ENCODE results near the gene STAG1. TPM values are rescaled to one million over a fixed set of nuclear protein-coding genes. Genes with fewer than 3 reads are reported as not detected.

The STAG1 gene
- total and polyA plus RNA-seq, 2 of the 13 experiments (the other 11 are each of a cell fraction or from before 2014, with no cell fraction given), result 6.2 to 25.9 TPM

DNA sequence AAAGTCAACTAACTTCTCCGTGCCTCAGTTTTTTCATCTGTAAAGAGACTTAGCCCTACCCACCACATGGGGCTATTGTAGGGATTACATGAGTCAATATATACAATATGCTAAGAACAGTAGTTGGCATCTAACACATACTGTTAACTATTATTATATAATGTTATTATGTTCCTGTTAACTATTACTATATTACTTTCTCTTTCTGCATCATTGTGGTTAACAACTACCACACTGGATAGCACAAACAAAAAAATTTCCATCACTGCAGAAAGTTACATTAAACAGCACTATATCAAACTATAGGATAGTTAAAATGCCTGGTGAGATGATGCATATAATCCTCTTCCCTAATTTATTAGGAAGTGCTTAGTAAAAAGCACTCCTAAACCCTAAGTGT, 23.7 kb downstream of the STAG1 start:
- no peak overlapping the region for H2AFZ ChIP-seq (ENCODE audit: low read length)
- no peaks in the 10 kb centered on the region for H3K36me3 ChIP-seq (replicated peaks in 1 of 2; ENCODE audit: control insufficient read depth in 1 of 2, insufficient read depth in 2 of 2, low read length in 2 of 2)
- H3K4me3 ChIP-seq (replicated peaks in 1 of 3; ENCODE audit: insufficient read depth in 1 of 3, low read depth in 2 of 3, low read length in 3 of 3), result no peak overlapping the region
- CTCF ChIA-PET (ENCODE audit: low intra/inter-chr PET ratio, low total read pairs), result no interaction called here
- no peaks in the 10 kb centered on the region for H3K27me3 ChIP-seq (ENCODE audit: control insufficient read depth in 1 of 2, insufficient read depth in 2 of 2, low read length in 2 of 2)
- H3K27ac ChIP-seq (ENCODE audit: extremely low read length, insufficient read depth, low read length), result no peak overlapping the region
- H3K9ac ChIP-seq (ENCODE audit: insufficient read depth, low read depth, low read length), result no peak overlapping the region
- BruUV-seq (replicated peaks), result no TSS peak
- H3K9me3 ChIP-seq (ENCODE audit: low read length), result no peaks in the 10 kb centered on the region
- H4K20me1 ChIP-seq (ENCODE audit: insufficient read depth, low read length), result peaks cover 5% of the 10 kb centered on the region; the same call in 1 of the 2 replicates
- intact Hi-C loops (cut with micrococcal nuclease; ENCODE audit: unreplicated experiment), result no loop called here
- DNase-seq (ENCODE audit: low spot score) (no peak), FAIRE-seq (no peak), ATAC-seq (no peak)
- TF ChIP-seq HES4 (CRISPR knock-in tag; IDR thresholded peaks at IDR 0.05; ENCODE audit: borderline replicate concordance) (no peak), ZNF629 (CRISPR knock-in tag; conservative IDR thresholded peaks at IDR 0.05) (0 out of 2 replicates have a peak, but pooled peaks have one; percentile 12)
- no peak overlapping the region for H3K4me2 ChIP-seq (ENCODE audit: low read depth, low read length)
- peaks cover 67% of the 10 kb centered on the region for H3K4me1 ChIP-seq (ENCODE audit: insufficient read depth, low read length)
- in situ Hi-C loops (cut with HindIII; ENCODE audit: extremely low pct_ligation_motif_present, low pct_unique_long_range_greater_than_20kb), result loop anchor here (25.0 kb wide), 1 partner anchor 166 kb away; no protein-coding TSS in a partner anchor
- peaks cover 90% of the 10 kb centered on the region for H3K79me2 ChIP-seq (ENCODE audit: insufficient read depth, low read length)
- 100% methylated on average over 1 of the region's 1 CpG for WGBS (ENCODE audit: low lambda C conversion rate)
- POLR2A ChIA-PET, result no interaction called here

DNA sequence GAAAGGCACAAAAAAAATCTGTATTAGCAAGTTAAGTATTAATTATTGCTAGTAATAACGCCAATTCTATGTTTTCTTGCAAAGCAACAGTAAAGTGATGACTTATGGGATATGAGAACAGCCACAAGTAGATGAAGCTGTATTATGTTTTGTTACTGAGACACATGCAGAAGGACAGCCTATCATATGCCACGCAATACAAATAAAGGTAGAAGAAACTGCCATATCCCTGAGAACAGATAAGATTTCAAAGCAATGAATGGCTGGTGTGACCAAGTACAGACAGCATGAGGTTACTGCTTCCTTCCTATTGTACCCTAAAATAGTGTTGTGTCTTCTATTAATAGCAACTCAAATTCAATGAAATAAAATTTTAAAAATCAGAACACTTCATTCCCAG, 26.7 kb downstream of the STAG1 start:
- H3K36me3 ChIP-seq (replicated peaks in 1 of 2; ENCODE audit: control insufficient read depth in 1 of 2, insufficient read depth in 2 of 2, low read length in 2 of 2), result no peaks in the 10 kb centered on the region
- ATAC-seq (no peak), DNase-seq (ENCODE audit: low spot score) (no peak), FAIRE-seq (no peak)
- no peak overlapping the region for H3K4me3 ChIP-seq (replicated peaks in 1 of 3; ENCODE audit: insufficient read depth in 1 of 3, low read depth in 2 of 3, low read length in 3 of 3)
- H3K79me2 ChIP-seq (ENCODE audit: insufficient read depth, low read length), result peaks cover 76% of the 10 kb centered on the region
- in situ Hi-C loops (cut with HindIII; ENCODE audit: extremely low pct_ligation_motif_present, low pct_unique_long_range_greater_than_20kb), result loop anchor here (25.0 kb wide), 1 partner anchor 163 kb away; no protein-coding TSS in a partner anchor
- peaks cover 1% of the 10 kb centered on the region; the same call in 1 of the 2 replicates for H4K20me1 ChIP-seq (ENCODE audit: insufficient read depth, low read length)
- POLR2A ChIA-PET, result no interaction called here
- no TSS peak for BruUV-seq (replicated peaks)
- intact Hi-C loops (cut with micrococcal nuclease; ENCODE audit: unreplicated experiment), result no loop called here
- H3K4me1 ChIP-seq (ENCODE audit: insufficient read depth, low read length), result peaks cover 37% of the 10 kb centered on the region
- H3K27me3 ChIP-seq (ENCODE audit: control insufficient read depth in 1 of 2, insufficient read depth in 2 of 2, low read length in 2 of 2), result no peaks in the 10 kb centered on the region
- H3K4me2 ChIP-seq (ENCODE audit: low read depth, low read length), result no peak overlapping the region
- H3K27ac ChIP-seq (ENCODE audit: extremely low read length, insufficient read depth, low read length), result no peak overlapping the region
- CTCF ChIA-PET (ENCODE audit: low intra/inter-chr PET ratio, low total read pairs), result no interaction called here
- H3K9me3 ChIP-seq (ENCODE audit: low read length), result no peaks in the 10 kb centered on the region
- H2AFZ ChIP-seq (ENCODE audit: low read length), result no peak overlapping the region
- WGBS (ENCODE audit: low lambda C conversion rate), result 97% methylated on average over 2 of the region's 2 CpGs
- no peak overlapping the region for H3K9ac ChIP-seq (ENCODE audit: insufficient read depth, low read depth, low read length)
- no peak for TF ChIP-seq AHR (CRISPR knock-in tag; IDR thresholded peaks at IDR 0.05)
- no peak for TF ChIP-seq SPEN (CRISPR knock-in tag; IDR thresholded peaks at IDR 0.05; ENCODE audit: low read depth)
- no peak for TF ChIP-seq ZNF34 (CRISPR knock-in tag; IDR thresholded peaks at IDR 0.05; ENCODE audit: borderline replicate concordance)
- TF ChIP-seq, protein P1, sequence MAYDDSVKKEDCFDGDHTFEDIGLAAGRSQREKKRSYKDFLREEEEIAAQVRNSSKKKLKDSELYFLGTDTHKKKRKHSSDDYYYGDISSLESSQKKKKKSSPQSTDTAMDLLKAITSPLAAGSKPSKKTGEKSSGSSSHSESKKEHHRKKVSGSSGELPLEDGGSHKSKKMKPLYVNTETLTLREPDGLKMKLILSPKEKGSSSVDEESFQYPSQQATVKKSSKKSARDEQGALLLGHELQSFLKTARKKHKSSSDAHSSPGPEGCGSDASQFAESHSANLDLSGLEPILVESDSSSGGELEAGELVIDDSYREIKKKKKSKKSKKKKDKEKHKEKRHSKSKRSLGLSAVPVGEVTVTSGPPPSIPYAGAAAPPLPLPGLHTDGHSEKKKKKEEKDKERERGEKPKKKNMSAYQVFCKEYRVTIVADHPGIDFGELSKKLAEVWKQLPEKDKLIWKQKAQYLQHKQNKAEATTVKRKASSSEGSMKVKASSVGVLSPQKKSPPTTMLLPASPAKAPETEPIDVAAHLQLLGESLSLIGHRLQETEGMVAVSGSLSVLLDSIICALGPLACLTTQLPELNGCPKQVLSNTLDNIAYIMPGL (CRISPR knock-in tag; IDR thresholded peaks at IDR 0.05; ENCODE audit: borderline replicate concordance in 1 of 2, low read depth in 1 of 2), result no peak
- TF ChIP-seq ZNF75D (CRISPR knock-in tag; IDR thresholded peaks at IDR 0.05; ENCODE audit: borderline replicate concordance), result no peak
- TF ChIP-seq PHF21A (CRISPR knock-in tag; IDR thresholded peaks at IDR 0.05), result no peak
- no peak for TF ChIP-seq ZNF83 (CRISPR knock-in tag; IDR thresholded peaks at IDR 0.05; ENCODE audit: borderline replicate concordance)
- TF ChIP-seq, protein P2, sequence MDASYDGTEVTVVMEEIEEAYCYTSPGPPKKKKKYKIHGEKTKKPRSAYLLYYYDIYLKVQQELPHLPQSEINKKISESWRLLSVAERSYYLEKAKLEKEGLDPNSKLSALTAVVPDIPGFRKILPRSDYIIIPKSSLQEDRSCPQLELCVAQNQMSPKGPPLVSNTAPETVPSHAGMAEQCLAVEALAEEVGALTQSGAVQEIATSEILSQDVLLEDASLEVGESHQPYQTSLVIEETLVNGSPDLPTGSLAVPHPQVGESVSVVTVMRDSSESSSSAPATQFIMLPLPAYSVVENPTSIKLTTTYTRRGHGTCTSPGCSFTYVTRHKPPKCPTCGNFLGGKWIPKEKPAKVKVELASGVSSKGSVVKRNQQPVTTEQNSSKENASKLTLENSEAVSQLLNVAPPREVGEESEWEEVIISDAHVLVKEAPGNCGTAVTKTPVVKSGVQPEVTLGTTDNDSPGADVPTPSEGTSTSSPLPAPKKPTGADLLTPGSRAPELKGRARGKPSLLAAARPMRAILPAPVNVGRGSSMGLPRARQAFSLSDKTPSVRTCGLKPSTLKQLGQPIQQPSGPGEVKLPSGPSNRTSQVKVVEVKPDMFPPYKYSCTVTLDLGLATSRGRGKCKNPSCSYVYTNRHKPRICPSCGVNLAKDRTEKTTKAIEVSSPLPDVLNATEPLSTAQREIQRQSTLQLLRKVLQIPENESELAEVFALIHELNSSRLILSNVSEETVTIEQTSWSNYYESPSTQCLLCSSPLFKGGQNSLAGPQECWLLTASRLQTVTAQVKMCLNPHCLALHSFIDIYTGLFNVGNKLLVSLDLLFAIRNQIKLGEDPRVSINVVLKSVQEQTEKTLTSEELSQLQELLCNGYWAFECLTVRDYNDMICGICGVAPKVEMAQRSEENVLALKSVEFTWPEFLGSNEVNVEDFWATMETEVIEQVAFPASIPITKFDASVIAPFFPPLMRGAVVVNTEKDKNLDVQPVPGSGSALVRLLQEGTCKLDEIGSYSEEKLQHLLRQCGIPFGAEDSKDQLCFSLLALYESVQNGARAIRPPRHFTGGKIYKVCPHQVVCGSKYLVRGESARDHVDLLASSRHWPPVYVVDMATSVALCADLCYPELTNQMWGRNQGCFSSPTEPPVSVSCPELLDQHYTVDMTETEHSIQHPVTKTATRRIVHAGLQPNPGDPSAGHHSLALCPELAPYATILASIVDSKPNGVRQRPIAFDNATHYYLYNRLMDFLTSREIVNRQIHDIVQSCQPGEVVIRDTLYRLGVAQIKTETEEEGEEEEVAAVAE (CRISPR knock-in tag; IDR thresholded peaks at IDR 0.05; ENCODE audit: borderline replicate concordance), result no peak
- no peak for TF ChIP-seq ZNF678 (CRISPR knock-in tag; IDR thresholded peaks at IDR 0.05)
- TF ChIP-seq RBM22 (optimal IDR thresholded peaks at IDR 0.05; ENCODE audit: low read length), result no peak
- no peak for TF ChIP-seq JUNB (CRISPR knock-in tag; IDR thresholded peaks at IDR 0.05; ENCODE audit: borderline replicate concordance)

Data from HepG2 (cell line).